Measurements from ENCODE around the gene C19orf53. TPM values are rescaled to one million over a fixed set of nuclear protein-coding genes. Genes with fewer than 3 reads are reported as not detected.

C19orf53 gene
- total RNA-seq, 4 donors from 2014 or later, result 158 to 283 (median 222) TPM

- Histone ChIP-seq H3K27ac (no peak overlapping the region), H3K36me3 (no peaks in the 10 kb centered on the region), H3K27me3 (no peaks in the 10 kb centered on the region), H3K9me3 (no peaks in the 10 kb centered on the region), H3K4me1 (peaks cover 17 to 21% of the 10 kb centered on the region in 2 donors), H3K4me3 (no peak overlapping the region)
- ATAC-seq (no peak), DNase-seq (no peak)
- TF ChIP-seq CTCF (IDR thresholded peaks at IDR 0.05 in 4 of 5, conservative IDR thresholded peaks at IDR 0.05 in 1 of 5) (no peak), POLR2A (IDR thresholded peaks at IDR 0.05) (no peak)
- intact Hi-C loops (cut with DNase I; ENCODE audit: low total_unique reads), result loop anchor here (10.0 kb wide), 1 partner anchor 205 kb away; the partner anchor contains the start of gene RFX1
- in situ Hi-C loops (cut with MboI; ENCODE audit: low sequenced_read_pairs in 4 of 4), result no loop called here
These were observed 25.4 kb downstream of the C19orf53 start for GRCh38 chr19:13799669-13800068.

GRCh38 chr19:13803038-13803437, 28.8 kb downstream of the C19orf53 start:
- Histone ChIP-seq H3K27me3 (no peaks in the 10 kb centered on the region), H3K27ac (no peak overlapping the region), H3K4me1 (no peaks in the 10 kb centered on the region), H3K36me3 (no peaks in the 10 kb centered on the region), H3K9me3 (no peaks in the 10 kb centered on the region), H3K4me3 (no peak overlapping the region)
- DNase-seq, result no peak
- intact Hi-C loops (cut with DNase I; ENCODE audit: low total_unique reads), result no loop called here
- no peak for ATAC-seq
- TF ChIP-seq CTCF (IDR thresholded peaks at IDR 0.05 in 4 of 5, conservative IDR thresholded peaks at IDR 0.05 in 1 of 5) (no peak), POLR2A (IDR thresholded peaks at IDR 0.05) (no peak)
- in situ Hi-C loops (cut with MboI; ENCODE audit: low sequenced_read_pairs in 4 of 4), result no loop called here

GRCh38 chr19:13804830-13805683, 30.8 kb downstream of the C19orf53 start:
- H3K4me3 ChIP-seq, result no peak overlapping the region
- H3K9me3 ChIP-seq, result no peaks in the 10 kb centered on the region
- ATAC-seq (peak in 1 of 2 donors; percentile 30), DNase-seq (no peak)
- in situ Hi-C loops (cut with MboI; ENCODE audit: low sequenced_read_pairs in 4 of 4), result no loop called here
- peaks cover 0 to 4% of the 10 kb centered on the region in 2 donors for H3K36me3 ChIP-seq
- no peaks in the 10 kb centered on the region for H3K27me3 ChIP-seq
- no peak for TF ChIP-seq POLR2A (IDR thresholded peaks at IDR 0.05)
- TF ChIP-seq CTCF (IDR thresholded peaks at IDR 0.05 in 4 of 5, conservative IDR thresholded peaks at IDR 0.05 in 1 of 5), result peak; percentile 27 to 58 (median 51)
- no peaks in the 10 kb centered on the region for H3K4me1 ChIP-seq
- intact Hi-C loops (cut with DNase I; ENCODE audit: low total_unique reads), result no loop called here
- H3K27ac ChIP-seq, result no peak overlapping the region

- no peak for DNase-seq
- Histone ChIP-seq H3K4me1 (no peaks in the 10 kb centered on the region), H3K4me3 (no peak overlapping the region), H3K9me3 (no peaks in the 10 kb centered on the region), H3K36me3 (peaks cover 0 to 8% of the 10 kb centered on the region in 2 donors), H3K27ac (no peak overlapping the region), H3K27me3 (no peaks in the 10 kb centered on the region)
- intact Hi-C loops (cut with DNase I; ENCODE audit: low total_unique reads) (no loop called here), in situ Hi-C loops (cut with MboI; ENCODE audit: low sequenced_read_pairs in 4 of 4) (no loop called here)
- ATAC-seq, result no peak
- TF ChIP-seq CTCF (IDR thresholded peaks at IDR 0.05 in 4 of 5, conservative IDR thresholded peaks at IDR 0.05 in 1 of 5), result no peak
- TF ChIP-seq POLR2A (IDR thresholded peaks at IDR 0.05), result no peak
These were observed 32.5 kb downstream of the C19orf53 start for GRCh38 chr19:13806728-13807127.
